MCF 10A (cell line): ENCODE data around the gene GADD45A. TPM values are rescaled to one million over a fixed set of nuclear protein-coding genes. Genes with fewer than 3 reads are reported as not detected.

Source experiments
- total RNA-seq: library from RNA; stranded (reverse); gene quantifications from 2 replicates; pipeline ENCODE4 v1.2.3, GENCODE V29; 2022

Gene GADD45A
- total RNA-seq, 1 experiment from 2014 or later = 225 TPM

Other genes with a start within 250 kb of the GADD45A start
- gene GNG12, start 148.3 kb downstream of the GADD45A start, total RNA-seq = 117 and 135 TPM in 2 replicates